ENCODE data around the gene TOX2.

The TOX2 gene

GRCh38 chr20:43977962-43978361, 63.3 kb downstream of the TOX2 start:
- DNase-seq: no peak

DNA sequence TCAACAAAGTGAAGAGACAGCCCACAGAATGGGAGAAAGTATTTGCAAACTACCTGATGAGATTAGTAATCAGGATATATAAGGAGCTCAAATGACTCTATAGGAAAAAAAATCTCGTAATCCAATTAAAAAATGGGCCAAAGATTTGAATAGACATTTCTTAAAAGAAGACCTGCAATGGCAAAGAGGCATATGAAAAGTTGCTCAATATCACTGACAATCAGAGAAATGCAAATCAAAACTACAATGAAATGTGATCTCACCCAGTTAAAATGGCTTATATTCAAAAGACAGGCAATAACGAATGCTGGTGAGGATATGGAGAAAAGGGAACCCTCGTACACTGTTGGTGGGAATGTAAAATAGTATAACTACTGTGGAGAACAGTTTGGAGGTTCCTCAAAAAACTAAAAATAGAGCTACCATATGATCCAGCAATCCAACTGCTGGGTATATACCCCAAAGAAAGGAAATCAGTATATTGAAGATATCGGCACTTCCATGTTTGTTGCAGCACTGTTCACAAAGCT, 65.0 kb downstream of the TOX2 start:
- DNase-seq: no peak

GRCh38 chr20:43981540-43981939, 66.9 kb downstream of the TOX2 start:
- no peak for DNase-seq

DNA sequence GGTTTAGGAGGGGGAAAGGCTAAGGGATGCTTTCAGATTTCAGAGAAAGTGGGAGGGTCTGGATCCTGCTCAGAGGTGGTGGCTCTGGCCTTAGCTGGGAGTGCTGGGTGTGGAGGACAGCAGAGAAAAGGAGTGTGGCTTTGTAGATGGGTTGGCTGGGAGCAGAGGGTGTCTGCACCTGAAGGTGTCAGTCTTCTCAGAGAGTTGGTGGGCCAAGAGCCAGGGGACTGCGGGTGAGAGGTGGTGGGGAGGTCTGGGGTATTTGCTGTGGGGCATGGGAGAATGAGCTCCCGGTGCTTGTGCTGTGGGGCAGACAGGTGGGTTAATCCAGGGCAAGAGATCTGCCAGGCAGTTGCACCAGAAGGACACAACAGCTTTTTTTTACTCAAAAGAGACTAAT, 67.4 kb downstream of the TOX2 start:
- no peak for DNase-seq

- no peak for DNase-seq
Observed at GRCh38 chr20:43982886-43983285, 68.2 kb downstream of the TOX2 start.

DNA sequence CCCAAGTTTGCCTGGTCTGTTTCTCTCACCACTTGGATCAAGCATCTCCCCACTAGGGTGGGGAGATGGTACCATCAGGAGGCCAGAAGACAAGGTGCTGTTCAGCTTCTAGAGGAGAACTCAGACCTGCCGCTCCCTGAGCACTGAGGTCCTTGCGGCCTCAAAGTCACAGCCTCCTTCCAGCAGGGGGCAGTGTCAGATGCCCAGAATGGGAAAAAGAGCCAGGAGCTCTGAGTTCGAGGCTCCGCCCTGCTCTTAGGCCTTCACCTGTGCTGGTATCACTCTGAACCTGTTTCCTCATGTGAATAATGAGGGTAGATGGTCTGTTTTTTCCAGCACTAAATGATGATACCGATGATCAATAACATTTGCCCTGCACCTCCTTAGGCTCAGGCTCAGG, 68.7 kb downstream of the TOX2 start:
- peak; percentile 74 for DNase-seq

- no peak for DNase-seq
Observed at GRCh38 chr20:43983904-43984361, 69.3 kb downstream of the TOX2 start.

DNA sequence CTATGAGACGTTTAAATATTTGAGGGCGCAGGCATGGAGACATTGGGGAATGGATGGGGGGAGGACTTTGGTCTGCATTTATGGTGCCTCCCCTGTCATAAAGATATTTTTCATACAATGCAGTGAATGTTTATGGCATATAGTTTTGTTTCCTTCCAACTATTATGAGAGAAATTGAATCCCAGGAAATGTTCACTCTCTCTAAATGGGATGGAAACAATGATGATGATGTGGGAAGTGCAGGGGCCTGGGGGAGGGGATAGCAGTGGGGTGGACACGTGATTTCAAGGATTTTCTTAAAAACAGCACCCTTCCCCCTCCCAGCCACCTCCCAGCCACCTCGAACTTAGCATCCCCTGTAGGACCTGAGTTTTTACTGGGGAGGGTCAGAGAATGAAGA, 69.9 kb downstream of the TOX2 start:
- no peak for DNase-seq

- no peak for DNase-seq
Observed at GRCh38 chr20:43985121-43985520, 70.5 kb downstream of the TOX2 start.

- DNase-seq: no peak
Observed at GRCh38 chr20:43985608-43986316, 71.1 kb downstream of the TOX2 start.

GRCh38 chr20:43987018-43987417, 72.4 kb downstream of the TOX2 start:
- no peak for DNase-seq

DNA sequence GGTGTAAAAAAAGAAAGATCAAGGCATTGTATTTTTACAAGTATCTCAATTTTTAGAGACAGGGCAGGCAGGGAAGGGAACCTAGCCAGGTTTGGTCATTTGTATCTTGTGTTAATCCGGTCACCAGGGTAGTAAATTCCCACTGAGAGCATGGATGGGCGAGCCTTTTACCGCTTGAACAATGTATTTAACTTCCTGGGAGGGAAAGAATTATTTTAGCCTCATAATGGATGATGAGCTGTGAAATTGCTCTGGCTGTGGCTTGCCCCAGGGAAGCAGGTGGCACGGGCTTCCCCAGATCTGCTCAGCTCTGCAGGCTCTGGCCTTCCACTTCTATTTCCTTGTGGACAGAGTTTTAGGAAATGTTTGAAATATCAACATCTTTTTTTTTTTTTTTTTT, 72.9 kb downstream of the TOX2 start:
- DNase-seq: no peak

DNA sequence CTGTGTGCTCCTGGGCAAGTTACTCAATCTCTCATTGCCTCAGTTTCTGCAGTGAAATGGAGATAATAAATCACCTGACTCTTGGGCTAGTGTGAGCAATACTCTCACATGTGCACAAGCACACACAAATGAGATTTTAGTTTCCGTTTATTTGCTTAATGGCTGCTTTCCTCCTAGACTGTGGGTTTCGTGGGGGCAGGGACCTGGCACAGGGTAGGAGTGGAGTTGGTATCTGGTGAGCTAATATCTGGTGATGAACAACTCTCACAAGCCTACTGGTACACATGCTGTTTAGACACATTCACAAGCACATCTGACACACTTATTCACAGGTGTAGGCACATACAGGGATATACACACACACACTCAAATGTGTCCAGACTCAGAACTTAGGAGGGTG, 73.8 kb downstream of the TOX2 start:
- DNase-seq: no peak

DNA sequence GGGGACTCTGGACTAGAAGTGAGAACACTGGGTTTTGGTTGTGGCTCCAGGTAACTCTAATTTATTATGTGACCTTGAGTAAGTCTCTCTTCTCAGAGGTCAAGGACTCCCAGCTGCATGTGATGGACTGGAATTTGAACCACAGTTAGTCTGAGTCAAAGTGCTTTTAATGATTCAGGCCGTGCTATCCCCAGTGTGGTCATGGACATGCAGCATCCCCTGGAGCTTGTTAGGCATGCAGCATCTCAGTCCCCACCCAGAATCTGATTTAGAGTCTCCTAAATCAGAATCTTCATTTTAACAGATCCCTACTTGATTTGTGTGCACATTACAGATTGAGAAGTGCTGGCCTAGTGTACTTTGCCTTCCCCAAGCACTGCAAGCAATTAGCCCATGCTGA, 74.2 kb downstream of the TOX2 start:
- DNase-seq: no peak

DNA sequence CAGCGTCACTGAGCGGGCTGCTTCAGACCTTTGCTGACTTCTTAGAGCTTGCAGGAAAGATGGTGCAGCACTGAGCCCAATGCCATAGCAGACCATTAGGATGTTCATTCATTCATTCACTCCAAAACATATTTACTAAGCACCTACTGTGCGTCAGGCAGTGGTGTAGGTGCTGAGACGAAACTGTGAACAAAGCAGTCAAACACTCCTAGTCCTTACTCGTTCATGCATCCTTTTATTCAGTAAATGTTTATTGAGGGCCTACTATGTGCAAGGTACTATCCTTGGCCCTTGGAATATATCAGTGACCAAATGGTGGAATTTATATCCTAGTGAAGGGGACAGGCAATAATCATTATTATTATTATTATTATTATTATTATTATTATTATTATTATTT, 76.6 kb downstream of the TOX2 start:
- no peak for DNase-seq

DNA sequence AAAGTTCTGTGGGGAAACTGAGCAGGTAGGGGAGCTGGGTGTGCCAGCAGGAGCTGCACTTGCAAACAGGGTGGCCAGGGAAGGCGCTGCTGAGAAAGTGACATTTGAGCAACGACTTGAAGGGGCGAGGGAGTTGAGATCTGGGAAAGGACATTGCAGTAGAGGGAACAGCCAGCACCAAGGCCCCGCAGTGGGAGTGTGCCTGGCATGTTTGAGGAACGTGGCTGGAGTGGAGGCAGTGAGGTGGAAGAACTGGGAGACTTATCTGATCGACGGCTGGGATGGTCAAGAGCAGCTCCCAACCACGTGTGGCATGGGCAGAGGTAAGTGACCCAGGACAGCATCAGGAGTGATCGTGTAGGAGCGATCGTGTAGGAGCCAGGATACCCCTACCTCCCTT, 77.3 kb downstream of the TOX2 start:
- no peak for DNase-seq

- DNase-seq: no peak
Observed at GRCh38 chr20:43992885-43993284, 78.2 kb downstream of the TOX2 start.

- DNase-seq: no peak
Observed at GRCh38 chr20:43993560-43993959, 78.9 kb downstream of the TOX2 start.

DNA sequence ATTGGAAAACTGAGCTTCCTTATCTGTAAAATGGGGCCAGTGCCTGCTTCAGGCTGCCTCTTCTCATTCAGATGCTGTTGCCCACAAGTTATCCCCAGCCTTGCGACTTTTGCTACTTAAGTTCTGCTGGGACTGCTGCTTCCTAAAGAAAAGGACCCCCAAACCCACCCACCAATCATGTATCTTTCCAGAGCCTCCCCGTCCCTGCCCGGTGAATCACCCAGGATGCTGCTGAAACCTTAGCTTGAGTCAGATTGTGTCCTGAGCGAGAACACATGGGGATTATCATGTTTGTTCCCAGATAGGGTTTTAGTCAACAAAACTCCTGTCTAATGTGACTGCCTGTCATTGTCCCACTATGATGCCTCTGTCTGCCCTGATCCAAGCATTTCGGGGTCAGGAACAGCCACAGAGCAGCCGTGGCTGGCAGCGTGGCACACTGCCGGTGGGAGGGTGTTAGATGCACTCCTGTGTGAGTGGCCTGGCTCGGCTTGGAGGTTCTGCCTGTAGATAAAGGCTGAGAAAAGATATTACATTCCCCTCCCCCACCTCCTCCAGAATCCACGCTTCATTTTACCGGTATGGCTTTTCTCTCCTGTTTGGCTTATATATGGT, 79.9 kb downstream of the TOX2 start:
- no peak for DNase-seq

GRCh38 chr20:43995645-43996044, 81.0 kb downstream of the TOX2 start:
- no peak for DNase-seq

DNA sequence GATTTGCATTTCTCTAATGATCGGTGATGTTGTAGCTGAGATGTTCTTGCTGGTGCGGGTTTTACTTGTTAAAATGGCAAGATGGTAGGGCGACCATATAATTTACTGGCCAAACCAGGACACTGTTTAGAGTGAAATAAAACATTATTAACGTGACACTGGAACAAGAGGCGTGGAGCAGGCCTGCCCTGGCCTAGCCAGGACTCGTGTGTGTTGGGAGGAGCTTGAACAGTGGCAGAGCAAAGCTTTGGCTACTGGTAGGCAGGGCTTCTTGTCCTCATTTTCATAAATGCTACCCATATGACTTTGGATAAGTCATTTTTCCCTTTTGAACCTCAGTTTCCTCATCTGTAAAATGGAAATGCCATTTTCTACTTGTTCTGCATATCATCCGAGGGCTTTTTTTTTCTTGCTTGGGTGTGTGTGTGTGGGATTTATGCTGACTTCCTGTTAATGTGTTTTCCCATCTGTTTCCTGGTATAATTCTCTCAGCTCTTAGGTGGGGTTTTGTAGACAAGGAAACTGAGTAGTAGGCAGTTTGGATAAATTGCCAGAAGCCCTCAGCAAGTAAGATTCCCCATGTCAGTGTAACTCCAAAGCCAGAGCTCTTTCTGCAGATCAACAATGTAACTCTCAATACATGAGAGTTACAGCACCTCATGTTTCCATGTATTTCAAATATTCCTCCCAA, 81.7 kb downstream of the TOX2 start:
- no peak for DNase-seq

- no peak for DNase-seq
Observed at GRCh38 chr20:43999848-44000247, 85.2 kb downstream of the TOX2 start.

DNA sequence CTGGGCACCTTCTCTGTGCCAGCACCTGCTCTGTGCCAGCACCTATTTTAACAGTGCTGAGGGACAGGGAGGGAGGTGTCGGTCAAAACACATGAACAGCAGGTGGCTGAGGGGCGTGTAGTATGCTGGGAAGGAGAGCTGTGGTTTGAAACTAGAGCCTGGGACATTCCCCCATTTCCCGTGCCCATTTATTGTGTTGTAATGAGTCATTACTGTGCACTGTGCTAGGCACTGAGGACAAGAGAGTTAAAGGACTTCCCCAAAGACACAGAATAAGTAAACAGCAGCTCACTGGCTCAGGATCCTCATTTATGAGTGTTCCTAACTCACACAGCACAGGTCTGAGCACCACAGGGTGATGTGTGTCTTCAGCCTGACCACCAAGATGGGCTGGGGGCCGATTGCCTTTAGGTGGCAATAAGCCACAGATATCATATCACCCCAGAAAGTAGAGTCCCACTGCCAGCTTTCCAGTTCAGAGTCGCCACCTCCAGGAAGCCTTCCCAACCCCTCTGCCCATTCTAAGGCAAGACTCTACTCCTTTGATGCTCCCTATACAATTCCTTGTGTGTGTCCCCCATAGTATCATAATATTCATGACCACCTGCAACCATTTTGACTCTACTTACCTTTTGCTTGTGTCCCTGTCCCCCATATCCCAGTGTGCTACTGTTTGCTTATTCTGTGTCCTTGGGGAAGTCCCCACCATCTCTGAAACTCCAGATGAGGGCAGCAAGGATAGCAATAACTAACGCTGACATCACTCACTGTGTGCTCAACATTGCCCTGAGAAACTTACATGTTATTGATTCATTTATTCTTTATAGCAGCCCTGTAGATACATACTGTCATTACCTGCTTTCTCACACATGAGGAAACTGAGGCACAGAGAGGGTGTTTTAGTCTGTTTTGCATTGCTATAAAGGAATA, 87.3 kb downstream of the TOX2 start:
- no peak for DNase-seq
